Neural progenitor cell (in vitro differentiated cells): ENCODE measurements around the gene ZIM2. TPM values are rescaled to one million over a fixed set of nuclear protein-coding genes. Genes with fewer than 3 reads are reported as not detected.

Source experiments
- DNase-seq: peaks from one replicate; pipeline ENCODE4 v3.0.0-alpha.2; 2016; ENCODE audit warnings: low spot score
- H2AFZ ChIP-seq: fragments of 200-600 bp; sonication (generic); replicated peaks from 2 replicates; pipeline ENCODE4 v1.6.1; 2016; ENCODE audit warnings: antibody characterized with exemption
- H3F3A ChIP-seq: fragments of 200-600 bp; sonication (generic); 2 replicates; pipeline ENCODE4 v1.6.1; 2016; ENCODE audit warnings: antibody characterized with exemption, low read depth
- H3K27ac ChIP-seq: fragments of 200-600 bp; sonication (generic); 2 replicates; pipeline ENCODE4 v1.5.1; 2016; ENCODE audit warnings: mild to moderate bottlenecking
- H3K27me3 ChIP-seq: fragments of 200-600 bp; sonication (generic); 2 replicates; pipeline ENCODE4 v1.6.1; 2016; ENCODE audit warnings: mild to moderate bottlenecking, moderate library complexity
- H3K36me3 ChIP-seq: fragments of 200-600 bp; sonication (generic); 2 replicates; pipeline ENCODE4 v1.5.1; 2016
- H3K4me1 ChIP-seq: fragments of 200-600 bp; sonication (generic); 2 replicates; pipeline ENCODE4 v1.6.1; 2016; ENCODE audit warnings: mixed run types
- H3K4me2 ChIP-seq: fragments of 200-600 bp; sonication (generic); 2 replicates; pipeline ENCODE4 v1.6.1; 2016
- H3K4me3 ChIP-seq: fragments of 200-600 bp; sonication (generic); 2 replicates; pipeline ENCODE4 v1.5.1; 2016
- H3K79me2 ChIP-seq: fragments of 200-600 bp; sonication (generic); 2 replicates; pipeline ENCODE4 v1.6.1; 2016; ENCODE audit warnings: low read depth
- H3K9ac ChIP-seq: fragments of 200-600 bp; sonication (generic); 2 replicates; pipeline ENCODE4 v1.6.1; 2016
- H3K9me3 ChIP-seq: fragments of 200-600 bp; sonication (generic); 2 replicates; pipeline ENCODE4 v1.5.1; 2016; ENCODE audit warnings: low read depth
- H4K20me1 ChIP-seq: fragments of 200-600 bp; sonication (generic); 2 replicates; pipeline ENCODE4 v1.6.1; 2016; ENCODE audit warnings: low read depth
- H3K27ac Mint-ChIP-seq: 3 replicates; pipeline ENCODE4 v1.8.0; 2021; ENCODE audit warnings: mixed read lengths
- H3K27me3 Mint-ChIP-seq: 2 replicates; pipeline ENCODE4 v1.8.0; 2022; ENCODE audit warnings: low read depth, mild to moderate bottlenecking, inconsistent platforms, moderate library complexity, mixed read lengths; ENCODE audit not compliant: insufficient read depth
- H3K36me3 Mint-ChIP-seq: 3 replicates; pipeline ENCODE4 v1.8.0; 2021; ENCODE audit warnings: mixed read lengths
- H3K4me1 Mint-ChIP-seq: 3 replicates; pipeline ENCODE4 v1.8.0; 2021; ENCODE audit warnings: mixed read lengths
- H3K4me3 Mint-ChIP-seq: 3 replicates; pipeline ENCODE4 v1.8.0; 2021; ENCODE audit warnings: mild to moderate bottlenecking, moderate library complexity, mixed read lengths
- H3K9me3 Mint-ChIP-seq: 3 replicates; pipeline ENCODE4 v1.8.0; 2020; ENCODE audit warnings: mixed read lengths
- CTCF ChIP-seq: fragments of 200-600 bp; sonication (generic); IDR thresholded peaks from 2 replicates; pipeline ENCODE4 v1.5.1; 2017; ENCODE audit warnings: antibody characterized with exemption, mild to moderate bottlenecking
- EZH2 ChIP-seq: fragments of 200-600 bp; sonication (generic); IDR thresholded peaks from 2 replicates; pipeline ENCODE4 v1.6.1; 2017; ENCODE audit warnings: antibody characterized with exemption, mild to moderate bottlenecking, moderate library complexity
- EZH2phosphoT487 ChIP-seq: fragments of 200-600 bp; sonication (generic); IDR thresholded peaks from 2 replicates; pipeline ENCODE4 v1.6.1; 2017; ENCODE audit warnings: antibody characterized with exemption
- total RNA-seq: library from RNA; depleted of rRNA; stranded (reverse); fragments of >200 nt; gene quantifications from 2 replicates; pipeline ENCODE4 v1.2.3, GENCODE V29; 2015; ENCODE audit warnings: low replicate concordance

The ZIM2 gene
- total RNA-seq, 1 donor from 2014 or later = not detected

GRCh38 chr19:56821675-56822074 lies 18.9 kb downstream of the ZIM2 start:
- Mint-ChIP-seq H3K27me3 (peaks cover 5% of the 10 kb centered on the region), H3K4me3 (no peak overlapping the region), H3K36me3 (no peaks in the 10 kb centered on the region), H3K9me3 (peaks cover 77% of the 10 kb centered on the region), H3K27ac (no peak overlapping the region), H3K4me1 (no peaks in the 10 kb centered on the region)
- TF ChIP-seq CTCF = no peak
- TF ChIP-seq EZH2phosphoT487 = no peak
- no peak for TF ChIP-seq EZH2
- no peak overlapping the region for H2AFZ ChIP-seq
- H3F3A ChIP-seq = no peaks in the 10 kb centered on the region
- H3K79me2 ChIP-seq = no peaks in the 10 kb centered on the region
- H3K27ac ChIP-seq = no peak overlapping the region
- peaks cover 33% of the 10 kb centered on the region for H3K9me3 ChIP-seq
- H3K9ac ChIP-seq = no peak overlapping the region
- no peaks in the 10 kb centered on the region for H3K4me1 ChIP-seq
- no peak for DNase-seq
- no peaks in the 10 kb centered on the region for H3K36me3 ChIP-seq
- H4K20me1 ChIP-seq = no peaks in the 10 kb centered on the region
- H3K4me2 ChIP-seq = no peak overlapping the region
- H3K27me3 ChIP-seq = no peaks in the 10 kb centered on the region
- H3K4me3 ChIP-seq = no peak overlapping the region

GRCh38 chr19:56821209-56821608 lies 19.3 kb downstream of the ZIM2 start:
- Histone ChIP-seq H3K27ac (no peak overlapping the region), H3K4me1 (no peaks in the 10 kb centered on the region), H3K36me3 (no peaks in the 10 kb centered on the region), H3K27me3 (no peaks in the 10 kb centered on the region), H3K79me2 (no peaks in the 10 kb centered on the region), H2AFZ (no peak overlapping the region), H3K4me2 (no peak overlapping the region), H3K4me3 (no peak overlapping the region), H4K20me1 (no peaks in the 10 kb centered on the region), H3F3A (no peaks in the 10 kb centered on the region), H3K9me3 (peaks cover 33% of the 10 kb centered on the region), H3K9ac (no peak overlapping the region)
- Mint-ChIP-seq H3K9me3 (peaks cover 77% of the 10 kb centered on the region), H3K4me3 (no peak overlapping the region), H3K27ac (no peak overlapping the region), H3K4me1 (no peaks in the 10 kb centered on the region), H3K27me3 (peaks cover 4% of the 10 kb centered on the region), H3K36me3 (no peaks in the 10 kb centered on the region)
- TF ChIP-seq EZH2phosphoT487 (no peak), CTCF (no peak), EZH2 (no peak)
- no peak for DNase-seq

DNA sequence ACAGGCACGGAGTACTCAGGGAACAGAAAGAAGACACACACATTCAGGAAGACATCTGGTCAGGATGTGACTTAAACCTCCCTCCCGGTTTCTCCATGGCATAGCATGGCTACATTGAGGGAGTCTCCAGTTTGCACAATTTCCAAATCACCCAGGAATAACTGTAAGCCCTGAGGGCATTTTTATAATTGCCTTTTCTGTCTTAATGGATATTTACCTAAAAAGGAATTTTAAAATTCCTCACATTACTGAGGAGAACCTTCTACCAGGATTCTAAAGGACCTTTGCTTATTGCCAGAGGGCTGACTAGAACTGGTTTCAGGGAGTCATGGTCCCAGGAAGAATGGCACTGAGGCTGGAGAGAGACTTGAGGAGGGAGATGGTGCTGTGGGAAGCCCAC lies 21.4 kb downstream of the ZIM2 start:
- H4K20me1 ChIP-seq = no peaks in the 10 kb centered on the region
- H3K9me3 ChIP-seq = peaks cover 27% of the 10 kb centered on the region
- H3F3A ChIP-seq = no peaks in the 10 kb centered on the region
- no peaks in the 10 kb centered on the region for H3K27me3 ChIP-seq
- H3K9ac ChIP-seq = no peak overlapping the region
- no peak overlapping the region for H3K27ac Mint-ChIP-seq
- peaks cover 4% of the 10 kb centered on the region for H3K27me3 Mint-ChIP-seq
- no peak overlapping the region for H3K4me2 ChIP-seq
- H3K36me3 ChIP-seq = no peaks in the 10 kb centered on the region
- no peak for DNase-seq
- H3K27ac ChIP-seq = no peak overlapping the region
- no peaks in the 10 kb centered on the region for H3K4me1 ChIP-seq
- no peaks in the 10 kb centered on the region for H3K4me1 Mint-ChIP-seq
- TF ChIP-seq EZH2phosphoT487 = no peak
- no peak for TF ChIP-seq CTCF
- no peak for TF ChIP-seq EZH2
- no peak overlapping the region for H3K4me3 Mint-ChIP-seq
- H3K36me3 Mint-ChIP-seq = no peaks in the 10 kb centered on the region
- no peak overlapping the region for H2AFZ ChIP-seq
- H3K79me2 ChIP-seq = no peaks in the 10 kb centered on the region
- H3K9me3 Mint-ChIP-seq = peaks cover 79% of the 10 kb centered on the region
- no peak overlapping the region for H3K4me3 ChIP-seq

- H3K36me3 ChIP-seq = no peaks in the 10 kb centered on the region
- H3K9me3 ChIP-seq = peaks cover 37% of the 10 kb centered on the region
- Mint-ChIP-seq H3K27me3 (peaks cover 4% of the 10 kb centered on the region), H3K36me3 (no peaks in the 10 kb centered on the region), H3K9me3 (peaks cover 59% of the 10 kb centered on the region), H3K4me1 (no peaks in the 10 kb centered on the region), H3K27ac (no peak overlapping the region), H3K4me3 (no peak overlapping the region)
- H3K79me2 ChIP-seq = no peaks in the 10 kb centered on the region
- no peaks in the 10 kb centered on the region for H3K4me1 ChIP-seq
- H3K9ac ChIP-seq = no peak overlapping the region
- no peak overlapping the region for H3K4me3 ChIP-seq
- no peak for DNase-seq
- H3F3A ChIP-seq = no peaks in the 10 kb centered on the region
- H2AFZ ChIP-seq = no peak overlapping the region
- TF ChIP-seq EZH2 (no peak), EZH2phosphoT487 (no peak), CTCF (no peak)
- no peaks in the 10 kb centered on the region for H4K20me1 ChIP-seq
- no peaks in the 10 kb centered on the region for H3K27me3 ChIP-seq
- H3K27ac ChIP-seq = no peak overlapping the region
- no peak overlapping the region for H3K4me2 ChIP-seq
These were observed 25.9 kb downstream of the ZIM2 start for GRCh38 chr19:56814656-56815055.
